Ishikawa (cell line): Measurements from ENCODE around the gene SFMBT1.

Source experiments
- CEBPB ChIP-seq: IDR thresholded peaks from 2 replicates; pipeline ENCODE4 v1.6.1; 2012
- CREB1 ChIP-seq: IDR thresholded peaks from 2 replicates; pipeline ENCODE4 v1.6.1; 2012; ENCODE audit warnings: low read depth
- EGR1 ChIP-seq: IDR thresholded peaks from 2 replicates; pipeline ENCODE4 v1.6.1; 2012
- EP300 ChIP-seq: IDR thresholded peaks from 2 replicates; pipeline ENCODE4 v1.6.1; 2012; ENCODE audit warnings: borderline replicate concordance
- FOXM1 ChIP-seq: IDR thresholded peaks from 2 replicates; pipeline ENCODE4 v1.6.1; 2012; ENCODE audit warnings: low read depth, borderline replicate concordance
- NFIC ChIP-seq: IDR thresholded peaks from 2 replicates; pipeline ENCODE4 v1.6.1; 2012
- RAD21 ChIP-seq: IDR thresholded peaks from 2 replicates; pipeline ENCODE4 v1.6.1; 2012; ENCODE audit warnings: low read depth
- TAF1 ChIP-seq: IDR thresholded peaks from 2 replicates; pipeline ENCODE4 v1.6.1; 2012; ENCODE audit warnings: low read depth, mild to moderate bottlenecking
- TCF12 ChIP-seq: IDR thresholded peaks from 2 replicates; pipeline ENCODE4 v1.6.1; 2012; ENCODE audit warnings: low read depth
- TEAD4 ChIP-seq: IDR thresholded peaks from 2 replicates; pipeline ENCODE4 v1.6.1; 2012
- YY1 ChIP-seq: IDR thresholded peaks from 2 replicates; pipeline ENCODE4 v1.6.1; 2012; ENCODE audit warnings: low read depth
- ZBTB7A ChIP-seq: IDR thresholded peaks from 2 replicates; pipeline ENCODE4 v1.6.1; 2012; ENCODE audit warnings: low read depth
- TF ChIP-seq, protein P1 (sequence below): IDR thresholded peaks from 2 replicates; pipeline ENCODE4 v1.6.1; 2012
- TF ChIP-seq, protein P2 (sequence below): IDR thresholded peaks from 2 replicates; pipeline ENCODE4 v1.6.1; 2012
- TF ChIP-seq, protein P3 (sequence below): IDR thresholded peaks from 2 replicates; pipeline ENCODE4 v1.6.1; 2012; ENCODE audit warnings: low read depth, mild to moderate bottlenecking

The SFMBT1 gene

DNA sequence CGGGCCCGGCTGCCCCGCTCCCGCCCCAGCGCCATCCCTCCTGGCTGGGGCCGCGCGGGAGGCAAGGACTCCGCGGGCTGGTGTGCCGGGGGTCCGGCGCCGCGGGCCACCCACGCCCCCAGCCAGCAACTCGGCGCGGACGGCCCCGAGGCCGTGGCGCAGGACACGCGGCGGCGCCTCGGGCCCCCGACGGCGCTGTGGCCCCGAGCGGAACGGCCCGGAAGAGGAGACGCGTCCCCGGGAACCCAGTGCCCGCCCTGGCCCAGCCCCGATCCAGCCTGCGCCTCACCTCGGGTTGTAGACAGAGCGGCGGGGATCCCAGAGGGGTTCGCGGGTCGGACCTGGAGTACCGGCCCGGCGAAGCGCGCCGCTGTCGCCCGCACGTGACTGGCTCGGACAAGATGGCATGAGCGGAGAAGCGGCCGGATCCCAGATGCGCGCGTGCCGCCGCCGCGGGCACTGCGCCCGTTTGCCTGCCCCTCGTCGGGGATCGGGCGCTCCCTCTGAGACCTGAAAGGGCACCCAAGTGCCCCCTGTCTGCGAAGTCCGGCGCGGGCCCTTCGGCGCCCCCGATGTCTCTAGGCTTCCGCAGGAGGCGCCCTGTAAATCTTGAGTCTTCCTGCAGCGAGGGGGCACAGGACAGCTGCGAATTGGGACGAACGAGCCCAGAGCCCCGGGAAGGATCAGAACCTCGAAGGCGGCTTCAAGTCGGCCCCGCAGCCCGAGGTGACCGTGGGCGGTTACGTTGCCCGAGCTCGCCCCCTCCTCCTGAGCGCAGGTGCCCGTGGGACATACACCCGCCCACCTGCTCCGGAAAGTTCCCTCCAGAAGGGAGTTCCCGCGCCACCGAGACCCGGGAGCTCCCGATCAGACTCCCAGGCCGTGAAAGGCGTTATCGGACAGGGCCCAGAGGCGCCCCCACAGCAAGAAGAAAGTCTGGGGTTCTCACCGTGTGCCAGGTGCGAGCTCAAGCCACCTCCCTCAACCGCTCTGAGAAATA is 598 bp upstream of the SFMBT1 start:
- TF ChIP-seq, protein P1, sequence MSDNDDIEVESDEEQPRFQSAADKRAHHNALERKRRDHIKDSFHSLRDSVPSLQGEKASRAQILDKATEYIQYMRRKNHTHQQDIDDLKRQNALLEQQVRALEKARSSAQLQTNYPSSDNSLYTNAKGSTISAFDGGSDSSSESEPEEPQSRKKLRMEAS: peak; percentile 88
- TF ChIP-seq TAF1: 0 out of 2 replicates have a peak, but pooled peaks have one; percentile 5
- TF ChIP-seq, protein P2, sequence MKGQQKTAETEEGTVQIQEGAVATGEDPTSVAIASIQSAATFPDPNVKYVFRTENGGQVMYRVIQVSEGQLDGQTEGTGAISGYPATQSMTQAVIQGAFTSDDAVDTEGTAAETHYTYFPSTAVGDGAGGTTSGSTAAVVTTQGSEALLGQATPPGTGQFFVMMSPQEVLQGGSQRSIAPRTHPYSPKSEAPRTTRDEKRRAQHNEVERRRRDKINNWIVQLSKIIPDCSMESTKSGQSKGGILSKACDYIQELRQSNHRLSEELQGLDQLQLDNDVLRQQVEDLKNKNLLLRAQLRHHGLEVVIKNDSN: peak; percentile 81
- TF ChIP-seq YY1: no peak

DNA sequence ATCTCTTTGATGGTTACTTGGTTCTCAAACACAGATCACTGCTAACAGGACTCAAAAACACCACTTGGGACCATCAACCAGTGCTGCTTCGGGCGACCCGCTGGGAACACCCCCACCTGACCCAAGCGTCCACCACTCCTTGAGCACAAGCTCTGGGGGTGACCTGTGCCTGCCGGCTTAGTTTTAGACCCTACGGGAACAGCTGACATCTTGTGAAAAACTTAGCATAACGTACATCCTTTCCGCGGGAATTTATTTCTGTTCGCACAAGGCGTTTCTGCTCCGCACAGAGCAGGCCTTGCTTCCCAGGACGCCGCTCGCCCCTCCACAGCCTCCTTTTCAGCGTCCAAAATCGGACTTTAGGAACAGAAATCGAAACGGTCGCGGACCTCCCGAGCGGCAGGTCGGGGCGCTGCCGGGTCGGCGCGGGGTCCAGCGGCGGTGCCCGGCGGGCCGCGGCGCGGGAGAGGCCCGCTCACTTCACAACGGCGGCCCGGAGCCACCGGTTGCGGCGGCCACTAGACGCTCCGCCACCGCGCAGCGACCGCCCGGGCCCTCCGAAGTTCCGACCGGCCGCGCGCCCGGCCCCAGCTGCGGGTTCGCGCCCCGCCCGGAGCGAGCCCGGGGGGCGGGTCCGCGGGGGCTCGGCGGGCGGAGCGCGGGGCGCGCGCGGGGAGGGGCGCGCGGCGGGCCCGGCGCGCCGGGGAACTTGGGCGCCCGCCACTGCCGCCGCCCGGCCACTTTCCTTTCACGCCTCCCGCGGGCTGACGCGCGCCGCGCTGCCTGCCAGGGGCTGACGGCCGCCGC is 959 bp downstream of the SFMBT1 start:
- TF ChIP-seq ZBTB7A (no peak; the same call in 1 of the 2 replicates), TAF1 (no peak), CEBPB (no peak), FOXM1 (no peak), TEAD4 (no peak), CREB1 (no peak), RAD21 (no peak), TCF12 (no peak), YY1 (no peak), EGR1 (no peak)
- TF ChIP-seq, protein P1: no peak

DNA sequence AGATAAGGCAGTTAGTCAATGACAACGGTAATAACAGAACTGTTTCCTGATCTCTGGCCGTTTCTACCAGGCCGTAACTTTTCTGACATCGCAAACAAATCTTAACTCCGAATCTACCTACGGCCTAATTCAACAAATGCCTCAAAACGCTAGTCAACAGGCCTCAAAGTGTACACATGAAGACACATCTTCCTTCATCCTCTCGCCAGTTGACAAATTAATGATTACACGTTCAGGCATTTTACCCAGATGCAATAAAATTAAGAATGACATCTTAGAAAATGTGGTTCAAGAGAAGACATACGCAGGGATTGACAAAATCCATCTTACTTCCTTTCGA is 1.5 kb downstream of the SFMBT1 start:
- TF ChIP-seq, protein P3, sequence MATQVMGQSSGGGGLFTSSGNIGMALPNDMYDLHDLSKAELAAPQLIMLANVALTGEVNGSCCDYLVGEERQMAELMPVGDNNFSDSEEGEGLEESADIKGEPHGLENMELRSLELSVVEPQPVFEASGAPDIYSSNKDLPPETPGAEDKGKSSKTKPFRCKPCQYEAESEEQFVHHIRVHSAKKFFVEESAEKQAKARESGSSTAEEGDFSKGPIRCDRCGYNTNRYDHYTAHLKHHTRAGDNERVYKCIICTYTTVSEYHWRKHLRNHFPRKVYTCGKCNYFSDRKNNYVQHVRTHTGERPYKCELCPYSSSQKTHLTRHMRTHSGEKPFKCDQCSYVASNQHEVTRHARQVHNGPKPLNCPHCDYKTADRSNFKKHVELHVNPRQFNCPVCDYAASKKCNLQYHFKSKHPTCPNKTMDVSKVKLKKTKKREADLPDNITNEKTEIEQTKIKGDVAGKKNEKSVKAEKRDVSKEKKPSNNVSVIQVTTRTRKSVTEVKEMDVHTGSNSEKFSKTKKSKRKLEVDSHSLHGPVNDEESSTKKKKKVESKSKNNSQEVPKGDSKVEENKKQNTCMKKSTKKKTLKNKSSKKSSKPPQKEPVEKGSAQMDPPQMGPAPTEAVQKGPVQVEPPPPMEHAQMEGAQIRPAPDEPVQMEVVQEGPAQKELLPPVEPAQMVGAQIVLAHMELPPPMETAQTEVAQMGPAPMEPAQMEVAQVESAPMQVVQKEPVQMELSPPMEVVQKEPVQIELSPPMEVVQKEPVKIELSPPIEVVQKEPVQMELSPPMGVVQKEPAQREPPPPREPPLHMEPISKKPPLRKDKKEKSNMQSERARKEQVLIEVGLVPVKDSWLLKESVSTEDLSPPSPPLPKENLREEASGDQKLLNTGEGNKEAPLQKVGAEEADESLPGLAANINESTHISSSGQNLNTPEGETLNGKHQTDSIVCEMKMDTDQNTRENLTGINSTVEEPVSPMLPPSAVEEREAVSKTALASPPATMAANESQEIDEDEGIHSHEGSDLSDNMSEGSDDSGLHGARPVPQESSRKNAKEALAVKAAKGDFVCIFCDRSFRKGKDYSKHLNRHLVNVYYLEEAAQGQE: no peak
- TF ChIP-seq RAD21 (no peak), FOXM1 (no peak), CEBPB (no peak), ZBTB7A (no peak), YY1 (no peak), TCF12 (no peak), TAF1 (no peak), EGR1 (no peak), CREB1 (no peak), NFIC (no peak), EP300 (no peak), TEAD4 (no peak)
- TF ChIP-seq, protein P1: no peak
- TF ChIP-seq, protein P2: no peak

DNA sequence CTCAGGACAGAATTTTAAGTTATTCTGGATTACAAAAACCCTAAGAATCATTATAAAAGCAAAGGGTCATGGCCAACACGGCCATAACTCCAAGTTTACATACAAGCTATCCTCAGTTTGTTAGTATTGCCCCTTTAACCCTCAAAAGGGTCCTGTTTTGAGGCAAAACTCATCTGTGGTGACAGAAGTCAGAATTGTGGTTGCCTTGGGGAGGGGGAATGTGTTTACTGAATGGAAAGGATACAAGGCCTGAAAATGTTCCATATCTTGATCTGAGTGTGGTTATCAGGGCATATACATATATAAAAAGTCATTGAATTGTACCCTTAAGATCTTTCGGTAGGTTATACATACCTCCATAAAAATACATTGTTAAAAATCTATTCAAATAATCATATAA is 2.1 kb downstream of the SFMBT1 start:
- TF ChIP-seq, protein P3: no peak
- TF ChIP-seq CEBPB (no peak), TAF1 (no peak), TCF12 (no peak), YY1 (no peak), CREB1 (no peak), TEAD4 (no peak), EGR1 (no peak), EP300 (no peak)
- TF ChIP-seq, protein P2: no peak
- TF ChIP-seq, protein P1: no peak
